Caki2 (cell line): Measurements from ENCODE around the gene TMEM50B. TPM values are rescaled to one million over a fixed set of nuclear protein-coding genes. Genes with fewer than 3 reads are reported as not detected.
"Not testable (repeated sequence)": the region's sequence is repeated elsewhere in the genome, so short reads cannot be mapped to it uniquely, and the experiment has no call there.

Source experiments
- DNase-seq: peaks from one replicate; pipeline ENCODE4 v3.0.0-alpha.2; 2015; ENCODE audit warnings: low read depth
- in situ Hi-C: cut with HindIII; loops from 2 replicates; pipeline ENCODE4 v1.10.0; 2016; ENCODE audit warnings: low sequenced_read_pairs, low pct_unique_long_range_greater_than_20kb, mixed read lengths
- total RNA-seq: library from RNA; depleted of rRNA; stranded (reverse); fragments of >200 nt; shearing (Covaris generic); gene quantifications from 2 replicates; pipeline ENCODE4 v1.2.3, GENCODE V29; 2014; ENCODE audit warnings: low replicate concordance

TMEM50B gene
- total RNA-seq, 1 experiment from 2014 or later, result 27.1 TPM

DNA sequence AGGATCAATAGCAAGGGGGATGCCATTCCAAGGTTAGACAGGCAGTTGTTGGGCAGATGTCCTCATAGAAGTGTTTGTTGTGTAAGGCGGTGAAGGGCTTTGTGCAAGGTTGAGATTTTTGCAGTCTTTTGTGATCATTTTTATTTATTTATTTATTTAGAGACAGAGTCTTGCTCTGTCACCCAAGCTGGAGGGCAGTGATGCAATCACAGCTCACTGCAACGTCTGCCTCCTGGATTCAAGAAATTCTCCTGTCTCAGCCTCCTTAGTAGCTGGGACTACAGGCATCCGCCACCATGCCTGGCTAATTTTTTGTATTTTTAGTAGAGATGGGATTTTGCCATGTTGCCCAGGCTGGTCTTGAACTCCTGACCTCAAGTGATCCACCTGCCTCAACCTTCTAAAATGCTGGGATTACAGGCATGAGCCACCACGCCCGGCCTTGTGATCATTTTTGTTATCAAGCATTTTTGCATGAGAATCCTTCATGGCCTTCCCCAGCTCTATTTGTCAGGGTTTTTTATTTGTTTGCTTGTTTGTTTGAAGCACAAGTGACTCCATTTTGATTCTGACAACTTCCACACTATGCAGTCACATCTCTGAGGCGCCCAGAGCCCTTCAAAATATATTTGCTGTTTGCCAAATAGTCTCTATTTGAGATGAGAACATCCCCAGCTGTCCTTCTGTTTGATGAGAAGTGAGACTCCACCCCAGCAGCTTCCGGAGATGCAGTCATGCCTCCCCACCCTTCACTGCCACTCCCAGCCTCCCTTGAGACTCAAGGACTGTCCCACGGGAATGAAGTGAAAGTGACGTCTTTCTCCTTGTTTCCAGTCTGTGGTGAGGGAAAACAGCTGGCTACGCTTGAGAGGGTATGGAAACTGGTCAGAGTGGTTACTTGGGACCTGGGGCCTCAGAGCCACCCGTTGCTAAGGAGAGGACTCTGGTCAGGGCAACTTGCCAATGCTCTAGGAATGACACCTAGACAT, 38.0 kb downstream of the TMEM50B start:
- DNase-seq, result peak; percentile 99
- in situ Hi-C loops, result no loop called here

DNA sequence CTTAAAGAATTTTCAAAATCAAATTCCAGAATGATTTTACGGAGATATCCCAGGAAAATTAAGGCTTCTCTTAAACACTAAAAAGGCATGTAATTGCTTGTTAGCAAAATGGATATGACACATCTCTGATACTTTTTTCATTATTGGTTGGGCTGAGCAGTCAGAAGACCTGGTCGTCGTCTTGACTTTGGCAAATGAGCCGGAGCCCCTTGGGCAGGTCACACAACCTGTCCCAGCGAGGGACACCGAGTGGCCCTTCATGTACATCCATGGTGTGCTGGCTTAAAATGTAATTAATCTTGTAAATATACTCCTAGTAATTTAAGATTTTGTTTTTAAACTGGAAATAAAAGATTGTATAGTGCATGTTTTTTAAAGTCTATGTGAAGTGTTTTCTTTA, 42.6 kb downstream of the TMEM50B start:
- in situ Hi-C loops, result no loop called here
- no peak for DNase-seq

DNA sequence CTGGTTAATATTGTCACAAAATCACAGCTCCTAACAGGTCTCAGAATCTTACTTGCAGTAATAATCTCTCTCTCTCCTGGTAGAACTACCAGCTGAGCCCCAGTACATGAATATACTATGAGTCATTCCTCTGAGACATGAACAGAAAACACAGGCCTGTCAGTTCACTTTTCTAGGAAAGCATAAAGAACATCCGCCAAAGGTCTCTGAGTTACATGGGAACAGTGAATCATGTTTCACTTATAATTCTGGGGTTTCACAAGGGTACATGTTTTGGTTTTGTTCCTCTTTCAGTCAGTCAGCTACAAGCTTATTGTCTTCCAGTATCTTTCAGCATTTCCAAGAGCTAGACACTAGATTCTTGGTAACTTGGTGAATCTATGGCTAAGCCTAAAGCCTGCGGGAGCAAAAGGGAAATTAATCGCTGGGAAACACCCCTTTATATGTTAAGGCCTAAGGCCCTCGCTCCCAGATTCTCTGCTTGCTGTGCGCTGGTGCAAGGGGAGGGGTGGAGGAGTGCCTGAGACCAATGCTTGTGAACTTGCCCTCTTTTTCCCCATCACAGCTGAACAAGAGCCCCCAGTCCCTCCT, 44.9 kb downstream of the TMEM50B start:
- DNase-seq, result peak; percentile 71
- in situ Hi-C loops, result no loop called here

DNA sequence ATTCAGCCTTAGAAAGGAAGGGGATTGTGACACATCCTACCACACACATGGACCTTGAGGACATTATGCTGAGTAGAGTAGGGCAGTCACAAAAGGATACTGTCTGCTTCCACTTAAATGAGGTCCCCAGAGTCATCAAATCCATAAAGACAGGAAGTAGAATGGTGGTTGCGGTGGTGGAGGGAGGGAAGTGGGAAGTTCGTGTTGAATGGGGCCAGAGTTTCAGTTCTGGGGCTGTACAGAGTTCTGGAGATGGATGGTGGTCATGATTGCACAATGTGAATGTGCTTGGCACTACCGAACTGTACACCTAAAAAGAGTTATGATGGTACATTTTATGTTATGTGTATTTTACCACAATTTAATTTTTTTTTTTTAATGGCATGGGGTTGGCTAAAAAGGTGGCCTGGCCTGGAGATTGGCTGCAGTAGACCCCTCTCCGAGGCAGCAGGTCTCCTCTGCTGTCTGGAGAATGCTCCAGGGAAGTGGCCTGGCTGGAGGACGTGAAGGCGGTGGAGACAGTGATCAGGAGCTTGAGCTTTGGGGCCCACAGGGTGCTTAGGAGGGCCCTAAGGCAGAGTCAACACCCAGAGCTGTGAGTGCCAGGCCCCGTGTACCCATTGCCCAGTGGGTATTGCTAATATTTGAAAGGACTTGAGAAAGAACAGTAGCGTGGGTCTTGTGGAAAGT, 46.2 kb downstream of the TMEM50B start:
- in situ Hi-C loops, result no loop called here
- no peak for DNase-seq

DNA sequence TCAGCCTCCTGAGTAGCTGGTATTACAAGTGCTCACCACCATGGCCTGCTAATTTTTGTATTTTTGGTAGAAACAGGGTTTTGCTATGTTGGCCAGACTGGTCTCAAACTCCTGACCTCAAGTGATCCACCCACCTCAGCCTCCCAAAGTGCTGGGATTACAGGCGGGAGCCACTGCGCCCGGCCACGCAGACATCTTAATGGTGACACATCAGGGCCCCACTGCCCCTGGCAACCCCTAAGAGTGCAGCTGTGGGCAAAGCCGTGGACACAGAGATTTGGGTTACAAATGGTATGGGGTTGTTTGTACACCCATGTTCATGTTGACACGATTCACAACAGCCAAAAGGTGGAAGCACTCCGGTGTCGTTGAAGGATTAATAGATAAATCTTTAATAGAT, 46.8 kb downstream of the TMEM50B start:
- in situ Hi-C loops, result no loop called here
- no peak for DNase-seq

DNA sequence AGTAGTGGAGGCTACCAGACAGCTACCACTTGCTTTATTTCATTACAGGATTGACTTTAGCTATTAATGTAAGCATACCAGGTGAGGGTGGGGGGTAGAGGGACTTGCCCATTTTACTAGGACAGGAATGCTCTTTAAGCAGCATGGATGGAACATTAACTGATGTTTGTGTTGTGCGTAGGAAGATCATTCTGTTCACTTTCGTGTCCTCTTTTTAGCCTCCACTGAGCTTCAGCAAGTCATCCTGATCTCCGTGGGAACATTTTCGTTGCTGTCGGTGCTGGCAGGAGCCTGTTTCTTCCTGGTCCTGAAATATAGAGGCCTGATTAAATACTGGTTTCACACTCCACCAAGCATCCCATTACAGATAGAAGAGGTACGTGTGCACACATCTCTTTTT, 47.3 kb downstream of the TMEM50B start:
- in situ Hi-C loops, result no loop called here
- peak; percentile 51 for DNase-seq

DNA sequence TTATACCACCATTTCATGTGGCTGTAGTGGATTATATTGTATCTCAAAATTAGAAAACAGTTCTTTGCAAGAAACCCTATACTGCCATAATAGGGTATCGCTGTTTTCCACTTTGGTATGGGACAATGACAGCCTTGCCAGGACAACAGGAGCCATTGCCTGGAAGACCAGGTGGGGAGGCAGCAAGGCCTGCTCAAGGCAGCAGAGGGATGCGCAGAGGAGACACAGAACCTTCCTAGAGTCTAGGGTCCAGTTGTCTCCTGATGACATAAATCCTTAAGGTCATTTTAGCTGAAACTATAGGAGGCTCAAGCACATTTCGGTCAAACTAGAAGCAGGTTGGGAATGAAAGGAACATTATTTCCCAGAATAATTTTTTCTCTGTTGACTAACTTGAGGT, 48.9 kb downstream of the TMEM50B start:
- no peak for DNase-seq
- in situ Hi-C loops, result no loop called here

DNA sequence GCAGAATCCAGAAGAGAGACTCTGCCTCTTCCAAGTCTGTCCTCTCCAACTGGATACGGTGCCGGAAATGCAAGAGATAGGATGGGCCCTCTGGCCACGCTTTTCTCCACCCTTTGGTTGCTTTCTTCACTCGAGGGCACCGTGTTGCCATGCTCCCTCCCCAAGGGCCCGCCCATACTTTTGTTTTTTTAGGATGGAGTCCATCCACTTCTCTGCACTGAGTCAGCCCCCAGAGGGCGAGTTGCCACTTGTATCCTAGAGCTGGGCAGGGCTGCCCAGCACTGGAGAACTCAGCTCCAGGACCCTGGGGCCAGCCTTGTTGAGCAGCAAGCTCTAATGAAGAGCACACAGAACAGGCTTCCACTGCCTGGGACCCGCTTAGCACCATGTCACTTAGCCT, 51.1 kb downstream of the TMEM50B start:
- in situ Hi-C loops, result no loop called here

DNA sequence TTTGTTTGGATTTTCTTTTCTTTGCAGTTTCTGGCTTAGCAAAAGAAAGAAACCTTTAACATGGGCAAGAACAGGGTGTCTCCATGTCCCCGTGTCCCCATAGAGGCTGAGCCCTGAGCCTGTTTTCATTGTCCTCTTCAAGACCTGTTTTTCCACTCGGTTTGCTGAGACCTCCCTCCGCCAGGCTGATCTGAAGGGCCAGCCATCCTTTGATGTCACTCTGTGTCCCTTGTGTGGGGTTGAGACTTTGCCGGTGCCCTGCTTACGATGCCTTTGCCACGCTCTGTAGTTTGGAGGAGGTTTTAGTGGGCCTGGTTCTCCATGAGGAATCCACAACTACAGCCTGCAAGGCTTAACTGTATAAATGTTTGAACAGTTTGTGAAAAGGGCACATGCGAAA, 52.7 kb downstream of the TMEM50B start:
- in situ Hi-C loops, result no loop called here
- DNase-seq, result no peak

More for the DNA sequence above, 51.1 kb downstream of the TMEM50B start:
- DNase-seq, result peak; percentile 80

DNA sequence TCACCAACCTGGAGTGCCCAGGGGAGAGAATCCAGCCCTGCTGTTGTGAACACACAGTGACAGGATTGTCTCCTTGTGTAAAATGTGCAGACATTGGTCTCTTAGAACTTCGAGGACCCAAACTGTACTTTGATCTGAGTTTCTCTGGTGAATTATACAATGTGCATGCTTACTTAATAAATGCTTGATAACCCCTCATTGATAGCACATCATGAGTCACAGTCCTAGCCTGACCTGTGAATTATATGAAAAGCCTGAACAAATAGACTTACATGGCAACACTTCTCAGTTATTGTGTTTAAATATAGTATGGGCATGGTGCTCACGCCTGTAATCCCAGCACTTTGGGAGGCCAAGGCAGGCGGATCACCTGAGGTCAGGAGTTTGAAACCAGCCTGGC, 53.9 kb downstream of the TMEM50B start:
- in situ Hi-C loops, result no loop called here
- DNase-seq, result no peak

DNA sequence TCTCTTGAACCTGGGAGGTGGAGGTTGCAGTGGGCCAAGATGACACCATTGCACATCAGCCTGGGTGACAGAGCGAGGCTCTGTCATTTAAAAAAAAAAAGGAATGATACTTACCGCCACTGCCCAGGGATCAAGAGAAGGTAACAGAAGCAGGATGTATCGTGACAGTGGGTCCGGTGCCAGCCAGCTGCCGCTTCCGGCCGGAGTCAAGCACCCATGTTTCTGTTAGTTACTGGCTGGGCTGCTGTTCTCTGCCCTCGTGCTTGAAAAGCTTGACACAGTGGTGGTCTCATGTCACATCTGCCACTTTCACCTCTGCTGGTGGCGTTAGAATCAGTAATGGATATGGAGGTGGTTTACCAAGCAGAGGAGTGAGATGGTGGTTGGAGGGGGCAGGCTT, 55.6 kb downstream of the TMEM50B start:
- DNase-seq, result no peak
- in situ Hi-C loops, result no loop called here

DNA sequence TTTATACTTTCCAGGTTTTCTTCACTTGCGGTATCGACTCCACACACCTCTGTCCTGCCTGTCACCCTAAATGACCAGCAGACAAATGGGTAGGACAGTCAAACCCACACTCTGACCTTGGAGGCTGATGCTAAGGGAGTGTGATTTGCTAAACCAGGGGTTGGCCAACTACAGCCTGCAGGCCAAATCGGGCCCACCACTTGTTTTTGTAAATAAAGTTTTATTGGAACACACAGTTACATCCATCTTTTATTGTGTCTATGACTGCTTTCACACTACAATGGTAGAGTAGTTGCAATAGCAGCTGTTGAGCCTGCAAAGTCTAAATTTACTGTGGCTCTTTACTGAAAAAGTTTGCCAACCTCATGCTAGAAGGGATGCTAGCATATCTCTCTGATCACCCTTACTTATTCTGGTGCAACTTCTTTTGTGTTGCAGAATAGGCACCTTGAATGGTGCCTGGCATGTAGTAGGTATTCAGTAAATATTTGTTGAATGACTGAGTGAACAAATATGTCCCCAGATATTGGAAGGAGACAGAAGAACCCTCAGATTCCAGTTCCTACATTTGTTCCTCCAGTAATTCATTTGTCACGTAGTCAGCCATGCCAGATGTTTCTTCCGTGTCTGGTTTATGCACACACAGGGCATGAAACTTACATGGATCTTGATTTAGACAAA, 57.9 kb downstream of the TMEM50B start:
- in situ Hi-C loops, result no loop called here
- no peak for DNase-seq

DNA sequence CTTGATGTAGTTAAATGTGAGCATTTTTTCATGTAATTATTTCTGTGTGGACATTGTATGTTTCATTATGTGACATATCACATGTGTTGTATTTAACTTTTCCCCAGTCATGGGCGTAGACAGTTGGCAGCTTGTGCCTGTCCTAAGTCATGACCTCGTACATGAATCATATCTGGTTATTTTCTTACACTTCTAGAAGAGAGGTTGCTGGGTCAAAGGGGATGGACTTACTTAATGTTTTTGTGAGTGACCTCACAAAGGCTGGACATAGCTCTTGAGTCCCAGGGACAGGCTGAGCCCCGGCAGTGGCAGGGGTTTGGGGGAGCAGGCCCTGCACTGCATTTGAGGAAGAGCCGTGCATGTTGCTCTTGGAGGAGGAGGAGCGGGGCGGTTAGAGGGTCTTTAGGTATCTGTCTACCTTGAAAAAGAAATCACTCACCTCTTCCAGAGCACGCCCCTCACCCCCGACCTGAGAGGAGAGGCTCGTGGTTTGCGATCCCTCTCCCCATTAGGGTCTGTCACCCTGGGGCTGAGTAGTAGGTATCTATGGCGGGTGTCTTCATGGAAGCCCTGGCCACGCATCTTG, 60.1 kb downstream of the TMEM50B start:
- DNase-seq, result peak; percentile 82
- in situ Hi-C loops, result no loop called here

DNA sequence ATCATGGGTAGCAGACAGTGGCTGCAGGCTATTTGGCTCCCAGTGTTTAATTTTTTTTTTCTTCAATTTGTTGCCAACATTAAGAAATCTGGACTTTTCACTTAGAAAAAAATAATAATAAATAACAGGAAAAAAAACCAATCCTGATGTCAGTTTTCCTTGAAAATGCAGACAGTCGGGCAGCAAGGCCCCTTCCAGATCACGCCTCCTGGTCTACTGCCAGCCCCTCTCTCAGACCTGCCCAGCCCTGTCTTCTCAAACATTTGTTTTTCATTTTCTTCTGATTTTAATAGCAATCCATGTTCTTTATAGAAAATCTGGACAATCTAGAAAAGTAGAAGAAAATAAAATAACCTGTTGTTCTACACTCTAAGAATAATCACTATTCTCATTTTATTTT, 61.1 kb downstream of the TMEM50B start:
- in situ Hi-C loops, result no loop called here
- no peak for DNase-seq

DNA sequence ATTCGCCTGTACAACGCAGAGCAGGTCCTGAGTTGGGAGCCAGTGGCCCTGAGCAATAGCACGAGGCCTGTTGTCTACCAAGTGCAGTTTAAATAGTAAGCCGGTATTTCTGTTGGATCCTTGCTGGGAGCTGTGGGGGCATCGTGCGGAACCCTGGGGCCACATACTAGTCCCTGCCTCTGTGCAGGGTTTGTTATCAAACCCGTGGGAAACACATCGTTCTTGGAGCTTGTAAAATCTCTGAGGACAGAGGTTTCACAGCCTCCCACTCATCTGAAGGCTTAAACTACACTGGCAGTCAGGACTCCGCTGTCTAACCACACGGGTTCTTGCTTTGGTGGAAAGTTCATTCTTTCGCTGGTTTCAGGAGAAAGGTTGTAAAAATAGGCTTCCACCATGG, 64.8 kb downstream of the TMEM50B start:
- in situ Hi-C loops, result no loop called here
- no peak for DNase-seq

DNA sequence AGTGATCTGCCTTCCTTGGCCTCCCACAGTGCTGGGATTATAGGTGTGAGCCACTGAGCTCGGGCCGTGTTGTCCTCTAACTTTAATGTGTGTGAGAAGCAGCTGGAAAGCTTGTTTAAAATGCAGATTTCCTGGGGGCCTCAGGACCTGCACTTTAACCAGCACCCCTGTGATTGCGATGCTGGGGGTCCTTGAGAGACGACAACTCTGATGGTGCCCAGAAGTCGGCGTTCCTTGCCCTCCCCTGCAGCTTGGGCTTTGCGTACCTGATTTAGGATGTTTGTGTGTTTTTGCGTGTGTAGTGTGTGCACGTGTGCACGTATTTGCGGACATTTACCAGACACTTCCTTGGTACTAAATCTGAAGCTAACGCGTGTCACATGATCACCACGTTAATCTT, 65.7 kb downstream of the TMEM50B start:
- in situ Hi-C loops, result no loop called here
- DNase-seq, result no peak

DNA sequence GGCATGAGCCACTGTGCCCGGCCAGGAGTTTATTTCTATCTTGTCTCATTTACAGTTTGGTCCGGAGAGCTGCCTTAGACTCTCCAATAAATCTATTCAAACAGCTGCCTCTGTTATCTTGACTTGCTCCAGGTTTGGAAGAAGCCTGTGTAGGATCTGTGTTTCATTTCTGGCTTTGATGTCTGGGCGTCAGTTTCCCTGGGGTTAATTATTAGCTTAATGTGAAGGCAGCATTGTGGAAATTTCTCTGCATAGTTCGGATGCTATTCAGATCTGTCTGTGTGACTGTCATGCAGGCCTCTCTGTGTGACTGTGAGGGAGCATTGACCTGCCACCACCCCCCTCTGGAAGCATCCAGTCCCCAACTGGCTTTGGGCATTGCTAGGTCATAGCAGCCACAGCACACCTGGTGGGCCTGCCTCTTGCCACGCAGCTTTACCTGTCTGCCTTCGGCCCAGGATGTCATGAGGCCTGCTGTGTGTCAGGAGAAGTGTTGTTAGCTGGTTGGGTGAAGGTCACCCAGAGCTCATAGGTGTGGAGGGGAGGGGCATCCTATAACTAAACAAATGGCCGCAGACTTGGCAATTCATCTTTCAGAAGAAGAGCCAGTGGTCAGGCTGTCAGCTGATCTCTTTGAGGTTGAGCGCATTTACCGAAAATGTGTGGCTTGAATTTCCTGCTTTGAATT, 66.8 kb downstream of the TMEM50B start:
- peak; percentile 88 for DNase-seq
- in situ Hi-C loops, result no loop called here

DNA sequence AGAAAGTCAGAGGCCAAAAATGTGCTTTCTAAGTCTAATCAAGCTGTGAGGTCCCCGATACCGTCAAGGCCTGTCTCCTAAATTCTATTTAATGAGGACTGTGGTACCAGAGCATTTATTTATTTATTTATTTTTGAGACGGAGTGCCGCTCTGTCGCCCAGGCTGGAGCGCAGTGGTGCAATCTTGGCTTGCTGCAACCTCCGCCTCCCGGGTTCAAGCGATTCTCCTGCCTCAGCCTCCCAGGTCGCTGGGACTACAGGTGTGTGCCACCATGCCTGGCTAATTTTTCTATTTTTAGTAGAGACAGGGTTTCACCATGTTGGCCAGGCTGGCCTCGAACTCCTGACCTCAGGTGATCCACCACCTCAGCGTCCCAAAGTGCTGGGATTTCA, 67.3 kb downstream of the TMEM50B start:
- in situ Hi-C loops, DNase-seq: not testable (repeated sequence)
